ENCODE measurements around the gene GRK3.
"Not testable (repeated sequence)": the region's sequence is repeated elsewhere in the genome, so short reads cannot be mapped to it uniquely, and the experiment has no call there.

Gene GRK3

DNA sequence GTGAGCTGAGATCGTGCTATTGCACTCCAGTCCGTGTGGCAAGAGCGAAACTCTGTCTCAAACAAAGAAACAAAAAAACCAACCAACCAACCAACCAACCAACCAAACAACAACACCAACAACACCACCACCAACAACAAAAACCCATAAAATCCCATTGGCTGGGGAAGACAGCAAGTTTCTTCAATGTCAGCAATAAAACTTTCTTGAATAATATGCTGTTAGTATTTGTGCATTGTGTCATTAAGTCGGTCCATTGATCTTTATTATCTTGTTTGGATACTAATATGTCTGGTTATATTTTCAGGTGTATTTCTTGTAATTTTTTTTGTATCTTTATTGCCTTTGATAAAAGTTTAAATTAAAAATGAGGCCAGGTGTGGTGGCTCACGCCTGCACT lies 9.4 kb downstream of the GRK3 start:
- DNase-seq, result no peak

- DNase-seq, result no peak
Measured at GRCh38 chr22:25574736-25575135, 10.3 kb downstream of the GRK3 start.

DNA sequence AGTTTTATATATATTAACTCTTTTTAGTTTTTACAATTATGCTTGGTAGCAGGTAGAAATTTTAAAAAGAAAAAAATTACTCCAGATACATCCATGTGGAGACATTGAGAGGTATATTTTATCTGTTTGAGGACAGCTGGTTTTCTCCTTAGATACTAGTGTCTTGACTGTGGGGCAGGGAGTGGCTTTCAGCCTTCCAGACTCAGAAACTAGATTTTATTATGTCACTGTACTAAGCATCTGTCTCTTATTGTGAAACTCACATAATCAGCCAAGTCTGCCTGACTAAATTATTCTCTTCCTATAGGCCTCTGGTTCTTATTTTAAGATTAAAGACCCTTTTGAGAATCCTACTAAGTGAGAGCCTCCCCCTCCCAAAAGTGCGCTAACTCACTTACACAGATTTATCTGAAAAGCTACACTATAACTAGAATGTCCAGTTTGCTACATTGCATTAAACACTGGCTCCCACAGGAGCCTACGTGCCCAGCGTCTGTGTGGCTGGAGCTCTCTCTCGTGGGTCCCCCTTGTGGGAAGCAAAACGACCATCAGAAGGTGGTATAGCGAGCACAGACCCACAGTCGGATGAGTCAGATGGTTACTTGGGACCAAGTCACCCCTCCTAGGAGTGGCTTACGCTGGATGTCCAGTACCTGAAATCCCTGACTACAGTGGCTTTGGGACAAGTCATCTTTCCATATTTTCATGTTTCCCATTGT lies 11.4 kb downstream of the GRK3 start:
- DNase-seq, result not testable (repeated sequence)

- DNase-seq, result not testable (repeated sequence)
Measured at GRCh38 chr22:25581452-25581851, 17.0 kb downstream of the GRK3 start.

- peak; percentile 79 for DNase-seq
Measured at GRCh38 chr22:25582946-25583345, 18.5 kb downstream of the GRK3 start.

DNA sequence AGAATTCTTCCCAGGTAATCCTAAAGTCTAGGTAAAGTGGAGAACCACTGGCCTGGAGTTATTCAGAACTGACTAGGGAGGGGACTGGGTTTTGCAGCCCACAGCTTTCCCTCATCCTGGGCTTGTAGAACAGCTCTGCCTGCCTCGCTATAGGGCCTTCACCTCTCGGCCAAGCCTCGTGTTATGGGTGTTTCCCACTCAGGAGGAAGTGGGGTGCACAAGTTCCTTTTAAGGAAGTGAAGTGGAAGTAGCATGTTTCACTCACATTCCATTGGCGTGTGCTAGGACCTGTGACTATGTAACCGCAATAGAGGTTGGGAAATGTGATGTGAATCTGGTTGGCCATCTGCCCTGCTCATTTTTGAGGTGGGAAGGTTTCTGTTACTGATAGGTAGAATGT lies 20.5 kb downstream of the GRK3 start:
- DNase-seq, result peak; percentile 22

GRCh38 chr22:25589664-25590063 lies 25.2 kb downstream of the GRK3 start:
- not testable (repeated sequence) for DNase-seq

- not testable (repeated sequence) for DNase-seq
Measured at GRCh38 chr22:25593323-25593722, 28.8 kb downstream of the GRK3 start.

DNA sequence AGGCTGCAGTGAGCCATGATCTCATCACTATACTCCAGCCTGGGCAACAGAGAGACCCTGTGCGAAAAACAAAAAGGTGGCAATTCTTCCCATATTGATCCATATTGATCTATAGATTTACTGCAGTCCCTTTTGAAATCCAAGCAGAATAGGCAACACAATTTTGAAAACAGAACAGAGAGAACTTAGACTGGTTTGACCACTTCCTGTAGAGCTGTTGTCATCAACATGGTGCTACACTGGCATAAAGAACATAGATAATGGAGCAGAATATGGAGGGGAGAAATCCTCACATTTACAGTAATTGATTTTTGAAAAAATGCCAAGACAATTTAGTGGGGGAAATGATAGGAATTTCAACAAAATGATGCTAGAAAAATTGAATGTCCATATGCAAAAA lies 34.1 kb downstream of the GRK3 start:
- DNase-seq, result no peak

DNA sequence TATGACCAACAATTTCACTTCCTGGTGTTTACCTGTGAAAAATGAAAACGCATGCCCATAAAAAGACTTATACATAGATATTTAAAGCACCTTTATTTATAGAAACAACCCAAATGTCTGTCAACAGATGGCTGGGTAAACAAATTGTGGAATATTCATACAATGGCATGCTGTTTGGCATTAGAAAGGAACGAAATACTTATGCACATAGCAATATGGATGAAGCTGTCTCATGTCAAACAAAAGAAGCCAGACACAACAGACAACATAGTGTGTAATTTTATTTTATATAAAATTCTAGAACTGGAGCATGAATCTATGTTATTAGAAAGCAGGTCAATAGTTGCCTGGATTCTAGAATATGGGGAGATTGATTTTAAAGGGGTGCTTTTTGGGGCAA lies 38.0 kb downstream of the GRK3 start:
- no peak for DNase-seq

- DNase-seq, result peak; percentile 4
Measured at GRCh38 chr22:25602916-25603315, 38.4 kb downstream of the GRK3 start.

- DNase-seq, result not testable (repeated sequence)
Measured at GRCh38 chr22:25605146-25605545, 40.7 kb downstream of the GRK3 start.

DNA sequence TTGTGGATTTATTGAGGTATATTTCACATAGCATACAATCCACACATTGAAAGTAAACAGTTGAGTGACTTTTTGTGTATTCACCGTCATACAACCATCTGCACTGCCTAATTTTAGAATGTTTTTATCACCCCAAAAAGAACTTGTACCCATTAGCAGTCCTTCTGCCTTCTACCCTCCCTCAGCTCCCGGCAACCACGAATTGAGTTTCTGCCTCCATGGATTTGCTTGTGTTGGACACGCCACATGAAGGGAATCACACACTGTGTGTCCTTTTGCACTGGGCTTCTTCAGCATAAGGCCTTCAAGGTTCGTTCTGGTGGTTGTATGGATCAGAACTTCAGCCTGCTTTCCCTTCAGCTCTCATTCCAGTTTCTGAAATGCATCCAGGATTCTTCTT lies 41.1 kb downstream of the GRK3 start:
- DNase-seq, result not testable (repeated sequence)

GRCh38 chr22:25611284-25611683 lies 46.8 kb downstream of the GRK3 start:
- not testable (repeated sequence) for DNase-seq

- not testable (repeated sequence) for DNase-seq
Measured at GRCh38 chr22:25613131-25613530, 48.7 kb downstream of the GRK3 start.

GRCh38 chr22:25613558-25613957 lies 49.1 kb downstream of the GRK3 start:
- not testable (repeated sequence) for DNase-seq

GRCh38 chr22:25614791-25615190 lies 50.3 kb downstream of the GRK3 start:
- not testable (repeated sequence) for DNase-seq

DNA sequence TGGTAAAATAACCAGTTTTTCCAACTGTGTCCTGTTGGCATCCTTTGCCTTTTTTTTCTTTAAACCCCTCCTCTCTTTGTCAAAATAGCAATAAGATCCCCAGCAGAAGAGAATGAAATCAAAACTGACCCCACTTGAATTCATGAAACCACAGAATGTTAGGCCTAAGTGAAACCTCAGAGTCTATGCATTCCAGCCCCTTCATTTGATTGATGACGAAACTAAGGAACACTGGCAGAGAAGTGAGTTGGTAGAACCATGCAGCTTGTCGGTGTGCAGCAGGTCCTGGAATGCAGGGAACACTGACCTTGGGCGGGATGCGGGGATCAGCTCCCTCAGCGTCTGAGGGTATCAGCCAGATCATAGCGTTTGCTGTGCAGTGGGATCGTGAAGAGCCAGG lies 57.5 kb downstream of the GRK3 start:
- DNase-seq, result peak; percentile 26

DNA sequence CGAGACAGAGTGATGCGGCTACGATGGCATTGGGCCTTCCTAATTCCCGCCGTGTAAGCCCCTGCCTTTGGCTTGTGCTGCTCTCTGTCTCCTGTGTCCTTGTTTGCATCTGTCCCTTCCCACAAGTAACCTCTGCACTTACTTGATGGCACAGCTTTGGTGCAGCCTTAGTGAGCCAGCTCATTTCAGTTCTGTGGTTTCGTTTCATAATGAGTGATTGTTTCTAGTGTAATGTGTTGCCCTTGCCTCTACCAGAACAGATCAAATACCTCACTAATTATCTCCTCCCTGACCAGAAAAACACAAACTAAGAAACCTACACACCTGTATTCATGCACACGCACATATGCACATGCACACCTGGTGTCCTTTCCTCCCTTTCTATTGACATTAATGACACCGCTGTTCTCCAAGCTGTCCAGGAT lies 58.8 kb downstream of the GRK3 start:
- no peak for DNase-seq

DNA sequence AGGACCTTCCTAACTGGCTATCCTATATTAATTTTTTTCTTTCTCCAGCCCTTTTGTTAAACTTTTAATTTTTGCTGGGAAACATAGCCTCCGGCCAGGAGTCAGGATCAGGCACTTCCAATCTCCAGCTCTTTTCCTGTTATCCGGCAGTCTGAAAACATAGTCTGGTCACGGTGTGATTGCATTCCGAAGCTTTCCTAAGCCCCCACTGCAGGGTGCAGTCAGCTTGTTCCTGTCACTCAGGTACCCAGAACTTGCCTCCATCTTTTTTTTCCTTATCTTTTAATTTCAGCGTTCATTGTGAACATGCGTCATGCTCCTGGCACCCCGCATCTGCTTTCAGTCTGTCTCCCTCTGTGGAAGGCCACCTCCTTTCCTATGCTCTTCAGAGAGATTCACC lies 59.4 kb downstream of the GRK3 start:
- no peak for DNase-seq

GRCh38 chr22:25624476-25624875 lies 60.0 kb downstream of the GRK3 start:
- no peak for DNase-seq

- not testable (repeated sequence) for DNase-seq
Measured at GRCh38 chr22:25625747-25626623, 61.5 kb downstream of the GRK3 start.

GRCh38 chr22:25626624-25626990 lies 62.1 kb downstream of the GRK3 start:
- no peak for DNase-seq
